Parathyroid adenoma (tissue), 2 donors: Measurements from ENCODE around the gene HBZ.
"Not testable (repeated sequence)": the region's sequence is repeated elsewhere in the genome, so short reads cannot be mapped to it uniquely, and the experiment has no call there.

Source experiments
- H2AFZ ChIP-seq: fragments of 300-600 bp; sonication (generic); one replicate; pipeline ENCODE4 v1.7.0; 2017; ENCODE audit warnings: antibody characterized with exemption, mild to moderate bottlenecking
- H3K27ac ChIP-seq: fragments of 300-600 bp; sonication (generic); one replicate; pipeline ENCODE4 v1.7.0; 2017
- H3K27me3 ChIP-seq: fragments of 300-600 bp; sonication (generic); one replicate; pipeline ENCODE4 v1.7.0; 2017; ENCODE audit warnings: low read length; ENCODE audit not compliant: control insufficient read depth, insufficient read depth
- H3K36me3 ChIP-seq: fragments of 300-600 bp; sonication (generic); one replicate; pipeline ENCODE4 v1.7.0; 2017; ENCODE audit warnings: low read length; ENCODE audit not compliant: control insufficient read depth, insufficient read depth
- H3K4me1 ChIP-seq: fragments of 300-600 bp; sonication (generic); one replicate; pipeline ENCODE4 v1.7.0; 2017; ENCODE audit warnings: control low read depth
- H3K4me2 ChIP-seq: fragments of 300-600 bp; sonication (generic); one replicate; pipeline ENCODE4 v1.7.0; 2017; ENCODE audit warnings: low read length
- H3K4me3 ChIP-seq: fragments of 300-600 bp; sonication (generic); one replicate; pipeline ENCODE4 v1.7.0; 2017; ENCODE audit warnings: low read depth, low read length
- H3K79me2 ChIP-seq: fragments of 300-600 bp; sonication (generic); one replicate; pipeline ENCODE4 v1.7.0; 2017; ENCODE audit warnings: control low read depth
- H3K9ac ChIP-seq: fragments of 300-600 bp; sonication (generic); one replicate; pipeline ENCODE4 v1.7.0; 2017; ENCODE audit warnings: mild to moderate bottlenecking
- H3K9me3 ChIP-seq: fragments of 300-600 bp; sonication (generic); one replicate; pipeline ENCODE4 v1.7.0; 2017; ENCODE audit warnings: low read length; ENCODE audit not compliant: control insufficient read depth
- CTCF ChIP-seq: fragments of 300-600 bp; sonication (generic); IDR thresholded peaks from one replicate; pipeline ENCODE4 v1.7.0; 2017; ENCODE audit warnings: antibody characterized with exemption, mild to moderate bottlenecking
- donor health status: primary hyperparathyroidism.

The HBZ gene

DNA sequence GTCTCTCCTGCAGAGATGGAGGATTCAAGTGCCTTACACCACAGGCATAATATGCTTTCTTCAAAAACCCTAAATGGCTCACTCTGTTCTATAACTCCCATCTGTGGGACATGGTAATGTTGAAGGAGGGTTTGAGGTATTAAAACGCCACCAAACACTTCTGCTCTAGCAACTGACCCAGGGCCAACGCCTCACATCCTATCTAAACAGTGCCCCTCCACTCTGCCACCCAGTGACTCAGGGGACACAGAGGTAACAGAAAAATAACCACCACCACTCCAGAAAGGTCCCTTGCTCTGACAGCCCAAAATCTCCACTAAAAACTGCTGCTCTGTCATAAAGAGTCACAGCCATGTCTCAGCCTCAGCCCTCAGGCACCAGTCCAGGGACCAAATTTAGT, 31.7 kb upstream of the HBZ start:
- Histone ChIP-seq H3K4me3 (no peak overlapping the region), H3K27ac (no peak overlapping the region), H3K27me3 (no peaks in the 10 kb centered on the region), H3K4me2 (no peak overlapping the region), H3K79me2 (no peaks in the 10 kb centered on the region), H2AFZ (no peak overlapping the region), H3K36me3 (no peaks in the 10 kb centered on the region), H3K9me3 (no peaks in the 10 kb centered on the region), H3K9ac (no peak overlapping the region), H3K4me1 (no peaks in the 10 kb centered on the region)
- TF ChIP-seq CTCF = no peak

GRCh38 chr16:122361-122760, 30.1 kb upstream of the HBZ start:
- no peaks in the 10 kb centered on the region for H3K79me2 ChIP-seq
- H3K4me2 ChIP-seq = no peak overlapping the region
- H3K9ac ChIP-seq = no peak overlapping the region
- H3K4me3 ChIP-seq = no peak overlapping the region
- no peaks in the 10 kb centered on the region for H3K36me3 ChIP-seq
- H3K9me3 ChIP-seq = no peaks in the 10 kb centered on the region
- H3K27ac ChIP-seq = no peak overlapping the region
- H3K27me3 ChIP-seq = no peaks in the 10 kb centered on the region
- TF ChIP-seq CTCF = no peak
- no peaks in the 10 kb centered on the region for H3K4me1 ChIP-seq
- H2AFZ ChIP-seq = no peak overlapping the region

GRCh38 chr16:123558-124350, 28.7 kb upstream of the HBZ start:
- not testable (repeated sequence) for H3K9me3 ChIP-seq, H3K79me2 ChIP-seq, H3K9ac ChIP-seq

GRCh38 chr16:125011-125410, 27.4 kb upstream of the HBZ start:
- Histone ChIP-seq H3K9ac (no peak overlapping the region), H3K9me3 (no peaks in the 10 kb centered on the region), H3K4me2 (no peak overlapping the region), H2AFZ (no peak overlapping the region), H3K4me1 (no peaks in the 10 kb centered on the region), H3K79me2 (peaks cover 3% of the 10 kb centered on the region), H3K27me3 (no peaks in the 10 kb centered on the region), H3K27ac (no peak overlapping the region), H3K36me3 (no peaks in the 10 kb centered on the region), H3K4me3 (no peak overlapping the region)
- no peak for TF ChIP-seq CTCF

More at GRCh38 chr16:123558-124350, 28.7 kb upstream of the HBZ start:
- not testable (repeated sequence) for H3K36me3 ChIP-seq, H2AFZ ChIP-seq, H3K4me2 ChIP-seq, H3K4me3 ChIP-seq, H3K4me1 ChIP-seq, H3K27me3 ChIP-seq, H3K27ac ChIP-seq

DNA sequence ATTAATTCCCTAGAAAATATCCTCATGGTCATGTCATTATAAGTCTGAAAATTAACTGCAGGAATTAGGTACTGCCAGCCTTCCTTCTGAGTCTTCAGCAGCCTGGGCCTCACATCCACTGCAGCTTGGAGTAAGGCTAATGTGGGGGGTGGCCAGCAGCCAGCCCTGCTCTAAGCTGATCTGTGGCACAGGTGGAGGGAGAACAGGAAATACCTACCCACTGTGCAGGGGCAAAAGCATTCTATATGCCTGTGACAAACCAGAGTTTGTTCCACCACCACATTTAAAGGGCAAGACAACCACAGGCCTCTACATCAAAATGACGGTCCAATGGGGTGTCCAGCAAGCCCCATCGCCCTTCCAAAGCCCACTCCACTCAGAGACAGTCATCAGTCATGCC, 23.4 kb upstream of the HBZ start:
- H3K27me3 ChIP-seq = no peaks in the 10 kb centered on the region
- H3K79me2 ChIP-seq = peaks cover 5% of the 10 kb centered on the region
- no peaks in the 10 kb centered on the region for H3K36me3 ChIP-seq
- no peak overlapping the region for H3K27ac ChIP-seq
- H3K4me3 ChIP-seq = no peak overlapping the region
- H3K4me1 ChIP-seq = no peaks in the 10 kb centered on the region
- TF ChIP-seq CTCF = no peak
- H2AFZ ChIP-seq = no peak overlapping the region
- no peaks in the 10 kb centered on the region for H3K9me3 ChIP-seq
- no peak overlapping the region for H3K4me2 ChIP-seq
- H3K9ac ChIP-seq = no peak overlapping the region
